ENCODE measurements around the gene GRID1.
A peak's percentile ranks its signal among the peaks of the same experiment; 100 is the strongest.

The GRID1 gene

GRCh38 chr10:86368046-86368445 is 1.5 kb upstream of the GRID1 start:
- DNase-seq = no peak

GRCh38 chr10:86367152-86367951 is 757 bp upstream of the GRID1 start:
- DNase-seq = peak in 1 of 2 experiments; percentile 21

- no peak for DNase-seq
Measured at GRCh38 chr10:86366902-86367151, 232 bp upstream of the GRID1 start.

- DNase-seq = peak in 1 of 2 experiments; percentile 44
Measured at GRCh38 chr10:86365346-86366032, 1.1 kb downstream of the GRID1 start.

GRCh38 chr10:86364491-86365345 is 1.9 kb downstream of the GRID1 start:
- DNase-seq = peak in 1 of 2 experiments; percentile 31

GRCh38 chr10:86363833-86364490 is 2.6 kb downstream of the GRID1 start:
- DNase-seq = peak in 1 of 2 experiments; percentile 32

GRCh38 chr10:86363184-86363832 is 3.3 kb downstream of the GRID1 start:
- DNase-seq = peak in 1 of 2 experiments; percentile 72

GRCh38 chr10:86362586-86363183 is 3.9 kb downstream of the GRID1 start:
- DNase-seq = no peak

- no peak for DNase-seq
Measured at GRCh38 chr10:86362129-86362527, 4.5 kb downstream of the GRID1 start.

- DNase-seq = no peak
Measured at GRCh38 chr10:86361156-86362128, 5.2 kb downstream of the GRID1 start.

- DNase-seq = no peak
Measured at GRCh38 chr10:86360657-86361056, 5.9 kb downstream of the GRID1 start.

- no peak for DNase-seq
Measured at GRCh38 chr10:86359954-86360353, 6.6 kb downstream of the GRID1 start.

- DNase-seq = no peak
Measured at GRCh38 chr10:86359111-86359510, 7.5 kb downstream of the GRID1 start.

GRCh38 chr10:86357676-86358075 is 8.9 kb downstream of the GRID1 start:
- DNase-seq = no peak

- DNase-seq = no peak
Measured at GRCh38 chr10:86357041-86357440, 9.6 kb downstream of the GRID1 start.

- DNase-seq = no peak
Measured at GRCh38 chr10:86356296-86356695, 10.3 kb downstream of the GRID1 start.

- DNase-seq = no peak
Measured at GRCh38 chr10:86355571-86356038, 11.0 kb downstream of the GRID1 start.

- DNase-seq = no peak
Measured at GRCh38 chr10:86354761-86355540, 11.6 kb downstream of the GRID1 start.

- no peak for DNase-seq
Measured at GRCh38 chr10:86353506-86354485, 12.8 kb downstream of the GRID1 start.
